HTERT RPE-1 (cell line): Measurements from ENCODE around the gene PSME3IP1.

Source experiments
- in situ Hi-C: fragments of 300-500 bp; cut with MboI; formaldehyde crosslinking; loops from 4 replicates; pipeline ENCODE4 v1.14.3; 2020; ENCODE audit warnings: low sequenced_read_pairs

The PSME3IP1 gene

DNA sequence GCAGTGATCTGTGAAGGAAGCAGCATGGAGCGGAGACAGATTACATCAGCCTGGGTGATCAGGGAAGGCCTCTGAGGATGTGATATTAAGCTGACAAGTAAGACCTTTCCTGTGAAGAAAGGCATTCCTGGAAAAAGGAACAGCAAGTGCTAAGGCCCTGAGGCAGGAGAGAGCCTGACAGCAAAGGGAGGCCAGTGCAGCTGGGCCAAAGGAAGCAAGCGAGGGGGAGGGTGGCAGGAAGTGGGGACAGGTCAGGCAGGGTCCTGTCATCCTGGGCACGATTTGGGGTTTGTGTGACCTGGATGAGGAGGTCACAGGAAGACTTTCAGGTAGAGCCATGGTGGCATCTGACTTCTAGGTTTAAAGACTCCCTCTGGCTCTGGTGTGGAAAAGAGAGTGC is 81.1 kb downstream of the PSME3IP1 start:
- in situ Hi-C loops: no loop called here

DNA sequence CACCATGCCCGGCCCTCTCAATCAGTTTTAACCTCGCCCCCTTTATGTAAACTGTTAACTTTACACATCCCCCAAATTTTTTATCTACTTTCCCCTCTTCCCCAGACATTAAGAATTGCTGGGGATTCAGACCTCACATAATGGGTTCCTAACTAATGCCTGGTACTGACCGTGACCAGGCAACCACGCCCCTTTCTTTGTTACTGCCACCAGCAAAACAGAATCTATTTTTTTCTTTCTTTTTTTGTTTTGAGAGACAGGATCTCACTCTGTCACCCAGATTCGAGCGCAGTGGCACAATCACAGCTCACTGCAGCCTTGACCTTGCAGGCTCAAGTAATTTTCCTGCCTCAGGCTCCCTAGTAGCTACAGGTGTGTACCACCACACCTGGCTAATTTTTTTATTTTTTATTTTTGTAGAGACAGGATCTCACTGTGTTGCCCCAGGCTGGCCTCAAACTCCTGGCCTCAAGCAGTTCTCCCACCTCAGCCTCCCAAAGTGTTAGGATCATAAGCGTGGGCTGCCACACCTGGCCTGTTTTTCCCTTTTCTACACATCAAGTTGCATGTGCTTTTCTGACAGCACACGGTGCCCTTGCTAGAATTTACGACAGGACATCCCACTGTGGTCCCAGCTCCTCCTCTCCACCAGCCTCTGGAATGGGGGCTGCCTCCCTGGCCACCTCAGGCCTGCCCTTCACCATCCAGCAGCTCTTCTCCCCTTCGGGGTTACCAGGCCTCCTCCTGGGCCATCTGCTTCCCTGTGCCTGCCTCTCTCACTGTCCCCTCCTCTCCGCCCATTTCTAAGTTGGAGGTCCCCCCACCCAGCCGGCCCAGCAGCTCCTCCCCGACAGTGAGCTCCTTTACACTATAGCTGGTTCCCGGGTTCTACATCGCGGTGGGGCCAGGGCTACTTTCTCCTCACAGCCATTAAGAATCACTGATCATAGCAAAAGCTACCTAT is 82.7 kb downstream of the PSME3IP1 start:
- in situ Hi-C loops: no loop called here
